G401 (cell line): Measurements from ENCODE around the gene SYPL1. TPM values are rescaled to one million over a fixed set of nuclear protein-coding genes. Genes with fewer than 3 reads are reported as not detected.

Source experiments
- DNase-seq: peaks from one replicate; pipeline ENCODE4 v3.0.0-alpha.2; 2015; ENCODE audit warnings: low spot score
- in situ Hi-C: cut with HindIII; loops from 2 replicates; pipeline ENCODE4 v1.10.0; 2016; ENCODE audit warnings: low sequenced_read_pairs, mixed read lengths
- total RNA-seq: library from RNA; depleted of rRNA; stranded (reverse); fragments of >200 nt; shearing (Covaris generic); gene quantifications from 2 replicates; pipeline ENCODE4 v1.2.3, GENCODE V29; 2014

The SYPL1 gene
- total RNA-seq, 1 experiment from 2014 or later: 25.6 TPM

DNA sequence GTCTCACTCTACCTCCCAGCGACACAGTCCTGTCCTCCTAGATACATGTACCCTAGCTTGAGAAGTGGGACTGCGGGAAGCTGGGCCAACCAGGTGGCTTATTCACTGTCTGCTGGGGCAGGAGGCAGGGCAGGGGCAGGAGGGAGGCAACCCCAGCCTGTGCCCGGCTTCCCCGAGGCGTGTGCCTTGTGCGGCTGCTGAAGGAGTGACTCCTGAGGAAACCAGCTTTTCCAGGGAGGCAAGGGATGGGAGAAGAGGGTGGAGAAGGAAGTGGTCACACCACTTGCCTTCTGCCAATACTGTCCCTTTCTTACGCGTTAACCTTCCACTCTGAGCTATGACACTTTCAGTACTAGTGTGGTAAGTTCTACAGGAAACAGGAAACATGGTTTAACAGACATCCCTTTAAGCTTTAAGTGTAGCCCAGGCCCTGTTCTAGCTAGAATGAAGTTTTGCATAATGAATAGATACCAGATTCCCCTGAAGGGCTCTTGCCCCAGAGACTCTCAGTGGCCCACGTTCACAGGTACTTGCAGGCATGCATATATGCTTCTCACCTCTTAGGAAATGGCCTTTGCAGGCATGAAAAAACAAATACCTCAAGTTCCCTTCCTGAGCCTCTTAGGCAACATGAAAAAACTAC is 40.6 kb downstream of the SYPL1 start:
- no peak for DNase-seq
- in situ Hi-C loops: no loop called here

GRCh38 chr7:106070567-106071254 is 41.4 kb downstream of the SYPL1 start:
- in situ Hi-C loops: no loop called here
- DNase-seq: no peak

DNA sequence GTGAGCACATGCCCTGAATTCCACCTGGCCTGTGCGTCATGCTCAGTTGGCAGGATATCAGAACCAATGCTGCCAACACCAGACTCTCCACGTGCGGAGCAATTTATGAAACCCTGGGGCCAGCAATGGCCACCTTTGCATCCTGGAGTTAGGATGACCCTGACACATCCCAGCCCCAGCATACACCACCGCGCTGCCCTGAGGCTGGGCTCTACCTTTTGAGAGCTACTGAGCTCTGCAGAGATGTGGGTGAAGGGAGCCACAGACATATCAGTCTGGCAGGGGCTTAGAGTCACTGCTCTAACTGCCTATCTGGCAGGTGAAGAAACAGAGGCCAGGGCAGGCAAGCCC is 41.9 kb downstream of the SYPL1 start:
- peak; percentile 81 for DNase-seq
- in situ Hi-C loops: no loop called here

DNA sequence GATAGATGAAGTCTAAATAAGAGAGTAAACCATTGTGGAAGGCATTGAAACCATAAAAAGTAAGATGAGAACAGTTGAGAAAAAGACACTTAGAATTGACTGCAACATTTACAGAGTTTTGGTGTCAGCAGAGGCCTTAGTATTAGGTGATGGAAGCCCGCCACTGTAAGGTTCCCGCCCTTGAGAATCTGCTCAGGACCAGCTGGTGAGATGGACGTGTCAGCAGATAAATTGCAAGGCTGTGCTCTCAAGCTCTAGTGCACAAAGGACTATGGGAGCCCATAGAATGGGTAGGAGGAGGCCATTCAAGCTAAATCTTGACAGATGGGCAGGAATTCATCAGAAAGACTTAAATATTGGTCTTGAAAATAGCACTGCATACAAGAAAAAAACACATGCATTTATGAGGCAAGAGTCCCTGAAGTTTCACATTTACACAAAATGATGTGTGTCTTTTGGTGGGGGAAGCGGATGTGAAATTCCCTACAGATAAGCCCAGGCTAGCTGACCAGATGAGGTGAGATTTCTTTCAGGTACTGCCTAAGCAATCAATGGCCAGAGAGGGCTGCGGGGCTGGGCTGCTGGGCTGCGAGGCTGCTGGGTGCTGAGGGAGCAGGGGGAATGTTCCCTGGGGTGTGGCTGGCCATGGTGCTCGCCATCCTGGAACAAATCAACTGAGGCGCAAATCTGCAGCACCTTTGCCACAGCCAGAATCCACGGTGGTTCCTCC is 42.5 kb downstream of the SYPL1 start:
- no peak for DNase-seq
- in situ Hi-C loops: no loop called here

DNA sequence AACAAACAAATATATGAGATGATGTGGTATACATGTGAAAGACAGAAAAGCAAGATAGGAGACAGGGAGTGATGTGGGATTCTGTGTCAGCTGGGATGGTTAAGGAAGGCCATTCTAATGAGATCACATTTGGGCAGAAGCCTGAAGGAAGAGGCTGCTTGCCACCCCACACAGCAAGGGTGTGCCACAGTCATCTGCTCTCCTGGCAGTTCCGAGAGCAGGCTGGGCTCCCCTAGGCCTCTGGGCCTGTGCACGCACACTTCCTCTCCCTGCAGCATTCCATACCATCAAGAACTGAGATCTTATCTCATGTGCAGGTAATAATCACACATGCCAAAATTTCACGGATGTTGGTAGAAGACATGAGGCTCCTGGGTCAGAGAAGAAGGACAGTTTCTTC is 43.1 kb downstream of the SYPL1 start:
- in situ Hi-C loops: no loop called here
- DNase-seq: peak; percentile 94

DNA sequence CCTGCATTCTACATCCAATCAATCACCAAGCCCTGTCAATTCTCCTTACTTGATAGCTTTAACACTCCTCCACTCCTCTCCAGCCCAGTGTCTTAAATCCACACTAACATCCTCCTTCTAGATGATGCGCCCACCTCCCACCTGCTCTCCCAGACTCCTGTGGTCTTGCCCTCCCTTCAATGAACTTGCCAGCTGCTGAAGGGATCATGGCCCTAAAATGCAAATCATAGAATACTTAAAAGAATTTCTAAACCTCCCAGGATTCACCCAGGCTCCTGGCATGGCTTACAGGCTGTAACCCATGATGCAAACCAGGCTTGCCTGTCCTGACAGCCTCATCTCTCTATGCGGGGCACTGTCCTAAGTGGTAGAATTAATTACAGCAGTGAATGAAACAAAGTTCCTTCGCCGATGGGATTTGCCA is 43.6 kb downstream of the SYPL1 start:
- no peak for DNase-seq
- in situ Hi-C loops: no loop called here

GRCh38 chr7:106067678-106068077 is 44.4 kb downstream of the SYPL1 start:
- in situ Hi-C loops: no loop called here
- DNase-seq: no peak

DNA sequence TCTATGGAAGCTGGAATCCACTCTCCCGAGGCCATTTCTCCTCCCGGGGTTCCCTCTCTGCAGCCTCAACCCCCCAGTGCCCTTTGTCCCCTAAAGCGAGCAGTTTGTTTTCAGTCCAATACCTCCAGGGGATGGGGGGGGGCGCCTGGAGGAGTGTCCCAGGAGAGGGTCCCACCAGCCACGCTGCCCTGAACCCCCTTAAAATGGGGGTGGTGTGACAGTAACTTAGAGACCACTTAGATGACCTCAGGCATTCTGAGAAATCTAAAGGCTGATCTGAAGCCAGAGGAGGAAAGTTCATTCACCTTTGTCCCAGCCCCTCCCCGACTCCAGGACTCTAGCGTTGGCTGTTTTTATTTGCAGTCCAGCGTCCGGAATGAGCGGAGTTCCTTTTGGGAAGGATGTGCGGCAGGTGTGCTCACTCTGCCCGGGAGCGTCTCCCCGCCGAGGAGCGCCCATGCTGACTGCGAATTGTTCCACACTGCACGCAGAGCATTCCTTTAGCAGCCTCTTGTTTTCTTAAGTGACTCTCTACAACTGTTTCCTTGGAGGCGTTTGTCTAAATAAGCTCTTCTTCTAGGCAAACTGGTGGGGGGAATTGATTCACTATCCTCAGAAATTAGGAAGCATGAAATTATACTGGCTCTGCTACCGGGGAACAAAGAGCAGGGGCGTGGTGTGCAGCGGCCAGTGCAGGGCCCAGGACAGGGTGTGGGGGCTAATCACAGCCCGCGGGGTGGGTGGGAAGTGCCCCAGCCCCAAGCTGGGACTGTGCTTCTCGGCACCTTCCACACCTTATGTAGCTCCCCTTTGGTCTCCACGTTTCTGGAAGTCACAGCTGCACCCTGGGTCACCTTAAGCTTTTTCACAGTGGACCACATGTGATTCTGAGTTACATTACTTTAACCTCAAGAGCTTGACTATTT is 46.3 kb downstream of the SYPL1 start:
- in situ Hi-C loops: no loop called here
- DNase-seq: no peak

DNA sequence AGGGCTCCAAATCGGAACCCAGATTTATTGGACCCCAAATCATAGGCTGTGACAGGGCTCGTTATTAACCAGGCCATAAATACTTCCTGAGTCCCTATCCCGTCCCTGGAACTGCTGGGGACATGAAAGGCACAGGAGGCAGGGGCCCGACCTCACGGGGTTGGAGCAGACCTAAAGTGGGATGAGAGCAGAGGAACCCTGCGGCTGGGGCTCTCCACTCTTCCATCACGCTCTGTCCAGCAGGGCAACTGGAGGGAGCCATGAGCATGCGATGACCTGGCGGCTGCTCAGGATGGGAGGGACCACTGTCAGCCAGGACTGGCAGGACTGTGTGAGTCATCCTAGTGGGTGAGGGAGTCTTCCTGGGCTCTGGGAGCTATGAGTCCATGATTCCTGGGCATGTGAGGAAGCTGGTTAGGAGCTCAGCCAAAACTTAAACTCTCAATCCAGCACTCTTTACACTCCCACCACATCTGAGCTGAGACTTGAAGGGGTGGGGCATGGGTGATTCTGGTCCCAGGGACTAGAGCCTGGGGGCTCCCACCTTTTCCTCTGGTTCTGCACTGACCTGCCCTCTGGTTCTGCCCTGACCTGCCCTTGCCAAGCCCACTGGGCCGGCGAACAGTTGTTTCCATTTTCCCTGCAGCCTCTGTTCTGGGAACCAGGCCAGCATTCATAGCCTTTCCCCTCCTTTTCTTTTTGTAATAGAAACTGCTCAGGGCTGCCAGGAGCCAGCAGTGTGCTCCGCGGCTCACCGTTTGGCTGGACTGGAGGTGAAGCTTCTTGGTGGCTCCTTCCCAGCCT is 47.1 kb downstream of the SYPL1 start:
- in situ Hi-C loops: no loop called here
- DNase-seq: peak; percentile 87

DNA sequence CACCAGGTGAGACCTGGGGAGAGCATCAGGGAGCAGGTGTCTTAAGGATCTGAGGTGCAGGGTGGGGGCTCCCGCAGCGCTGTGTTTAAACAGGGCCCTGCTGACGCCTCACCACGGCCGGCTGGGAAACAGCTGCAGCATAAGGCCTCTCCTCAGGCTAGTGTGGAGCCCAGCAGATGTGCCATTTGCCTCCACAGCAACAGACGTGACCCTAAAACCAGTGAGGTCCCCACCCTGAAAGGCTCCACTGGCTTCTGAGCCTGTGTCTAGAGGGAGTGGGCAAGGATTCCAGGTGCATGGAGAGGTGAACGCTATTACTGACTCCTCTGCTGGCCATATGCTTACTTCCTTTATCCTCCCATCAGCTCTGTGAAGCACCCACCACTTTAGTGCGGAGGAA is 47.8 kb downstream of the SYPL1 start:
- in situ Hi-C loops: no loop called here
- DNase-seq: no peak

DNA sequence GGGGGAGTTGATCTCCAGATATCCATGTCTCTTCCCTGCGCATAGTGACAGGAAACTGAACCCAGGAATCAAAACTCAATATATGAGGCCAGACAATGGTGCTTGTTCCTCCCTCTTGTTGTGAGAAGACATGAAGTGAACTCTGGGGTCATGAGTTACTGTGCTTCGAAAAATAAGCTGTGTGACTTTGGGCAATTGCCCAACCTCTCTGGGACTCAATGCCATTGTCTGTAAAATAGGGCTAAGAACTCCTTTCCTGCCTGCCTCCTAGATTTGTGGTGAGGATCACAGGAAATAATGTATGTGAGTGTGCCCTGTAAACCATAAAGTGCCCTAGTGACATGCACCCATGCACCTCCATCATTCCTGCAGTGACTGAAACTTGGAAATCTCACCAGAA is 48.4 kb downstream of the SYPL1 start:
- DNase-seq: no peak
- in situ Hi-C loops: no loop called here

GRCh38 chr7:106063024-106063423 is 49.1 kb downstream of the SYPL1 start:
- in situ Hi-C loops: no loop called here
- no peak for DNase-seq

- no peak for DNase-seq
- in situ Hi-C loops: no loop called here
These were observed 49.6 kb downstream of the SYPL1 start for GRCh38 chr7:106062521-106062931.

GRCh38 chr7:106062006-106062405 is 50.1 kb downstream of the SYPL1 start:
- DNase-seq: no peak
- in situ Hi-C loops: no loop called here

- in situ Hi-C loops: no loop called here
- no peak for DNase-seq
These were observed 50.7 kb downstream of the SYPL1 start for GRCh38 chr7:106061301-106061979.

DNA sequence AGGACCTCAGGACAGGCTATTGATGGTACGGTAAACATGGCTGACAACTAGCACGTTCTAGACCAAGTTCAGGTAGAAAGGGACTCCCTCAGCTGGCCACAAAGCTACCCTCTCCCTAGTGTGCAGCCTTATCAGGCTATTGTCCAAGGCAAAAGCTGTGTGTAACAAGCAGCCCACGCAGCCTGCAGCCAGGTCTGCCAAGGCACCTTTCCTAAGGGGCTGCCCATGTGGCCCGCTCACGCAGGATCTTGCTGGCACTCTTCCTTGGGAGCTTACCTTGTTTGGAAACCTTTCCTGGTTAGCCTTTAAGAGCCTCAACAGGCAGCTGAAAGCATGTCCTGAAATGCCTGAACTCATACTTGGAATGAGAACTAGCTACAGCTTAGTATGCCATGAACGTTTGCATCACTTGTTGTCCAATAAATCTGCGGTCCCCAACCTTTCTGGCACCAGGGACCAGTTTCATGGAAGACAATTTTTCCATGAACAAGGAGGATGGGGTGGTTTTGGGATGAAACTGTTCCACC is 51.7 kb downstream of the SYPL1 start:
- in situ Hi-C loops: no loop called here
- DNase-seq: no peak

DNA sequence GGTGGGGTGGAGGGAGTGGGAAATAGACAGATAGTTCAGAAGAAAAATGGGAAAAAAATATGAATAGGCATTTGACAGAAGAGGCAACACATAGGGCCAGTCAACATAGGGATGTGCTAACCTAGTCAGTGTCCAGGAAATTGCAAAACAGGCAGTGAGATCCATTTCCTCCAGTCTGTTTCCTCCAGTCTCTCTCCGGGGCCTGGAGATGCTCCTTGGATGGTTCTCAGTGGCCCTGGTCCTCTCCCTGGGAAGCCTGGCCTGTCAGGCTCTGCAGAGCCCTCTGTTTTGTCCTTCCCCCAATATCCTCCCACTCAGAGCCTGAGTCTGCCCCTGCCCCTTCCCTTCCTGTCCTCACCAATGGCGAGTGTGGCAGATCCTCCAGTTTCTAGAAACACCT is 52.6 kb downstream of the SYPL1 start:
- in situ Hi-C loops: no loop called here
- DNase-seq: no peak

GRCh38 chr7:106058928-106059324 is 53.2 kb downstream of the SYPL1 start:
- in situ Hi-C loops: no loop called here
- DNase-seq: no peak
